HG03520 (cell line): ENCODE measurements around the gene ZNF12.
"Not testable (repeated sequence)": the region's sequence is repeated elsewhere in the genome, so short reads cannot be mapped to it uniquely, and the experiment has no call there.

ENCODE experiments used
- ATAC-seq: cut with Tn5 transposase; IDR thresholded peaks from one replicate; pipeline ENCODE4 v1.9.1; 2021; ENCODE audit warnings: mild to moderate bottlenecking, moderate library complexity; ENCODE audit not compliant: unreplicated experiment

Gene ZNF12

DNA sequence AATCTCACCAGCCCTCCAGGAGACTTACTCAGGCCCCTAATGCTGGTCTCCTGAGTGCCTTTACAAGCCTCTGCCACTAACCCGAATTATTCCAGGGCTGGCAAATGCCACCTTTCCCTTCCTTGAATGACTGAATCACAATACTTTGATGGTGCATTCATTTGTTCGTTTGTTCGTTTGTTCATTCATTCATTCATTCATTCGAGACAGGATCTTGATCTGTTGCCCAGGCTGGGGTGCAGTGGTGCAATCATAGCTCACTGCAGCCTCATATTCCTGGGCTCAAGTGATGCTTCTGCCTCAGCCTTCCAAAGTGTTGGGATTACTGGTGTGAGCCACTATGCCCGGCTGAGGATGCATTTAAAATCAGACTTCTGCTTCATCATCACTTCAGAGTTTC is 6.0 kb downstream of the ZNF12 start:
- no peak for ATAC-seq

DNA sequence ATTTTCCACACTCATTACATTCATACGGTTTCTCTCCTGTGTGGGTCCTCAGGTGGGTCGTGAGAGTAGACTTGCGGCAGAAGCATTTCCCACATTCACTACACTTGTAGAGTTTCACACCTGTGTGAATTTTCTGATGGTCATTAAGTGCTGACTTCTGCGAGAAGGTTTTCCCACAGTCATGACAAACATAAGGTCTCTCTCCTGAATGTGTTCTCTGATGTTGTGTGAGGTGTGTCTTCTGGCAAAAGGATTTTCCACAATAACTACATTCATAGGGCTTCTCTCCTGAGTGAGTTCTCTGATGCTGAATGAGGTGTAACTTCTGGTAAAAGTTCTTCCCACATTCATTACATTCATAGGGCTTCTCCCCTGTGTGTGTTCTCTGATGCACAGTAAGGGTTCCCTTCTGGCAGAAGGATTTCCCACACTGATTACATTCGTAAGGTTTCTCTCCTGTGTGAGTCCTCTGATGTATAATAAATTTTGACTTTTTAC is 15.1 kb downstream of the ZNF12 start:
- no peak for ATAC-seq

DNA sequence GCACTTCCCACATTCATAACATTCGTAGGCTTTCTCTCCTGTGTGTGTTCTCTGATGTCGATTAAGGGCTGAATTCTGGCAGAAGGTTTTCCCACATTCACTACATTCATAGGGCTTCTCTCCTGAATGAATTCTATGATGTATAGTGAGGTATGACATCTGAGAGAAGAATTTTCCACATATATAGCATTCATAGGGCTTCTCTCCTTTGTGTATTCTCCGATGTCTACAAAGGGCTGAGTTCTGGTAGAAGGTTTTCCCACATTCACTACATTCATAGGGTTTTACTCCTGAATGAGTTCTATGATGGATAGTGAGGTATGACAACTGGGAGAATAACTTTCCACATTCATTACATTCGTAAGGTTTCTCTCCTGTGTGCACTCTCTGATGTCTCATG is 15.6 kb downstream of the ZNF12 start:
- no peak for ATAC-seq

DNA sequence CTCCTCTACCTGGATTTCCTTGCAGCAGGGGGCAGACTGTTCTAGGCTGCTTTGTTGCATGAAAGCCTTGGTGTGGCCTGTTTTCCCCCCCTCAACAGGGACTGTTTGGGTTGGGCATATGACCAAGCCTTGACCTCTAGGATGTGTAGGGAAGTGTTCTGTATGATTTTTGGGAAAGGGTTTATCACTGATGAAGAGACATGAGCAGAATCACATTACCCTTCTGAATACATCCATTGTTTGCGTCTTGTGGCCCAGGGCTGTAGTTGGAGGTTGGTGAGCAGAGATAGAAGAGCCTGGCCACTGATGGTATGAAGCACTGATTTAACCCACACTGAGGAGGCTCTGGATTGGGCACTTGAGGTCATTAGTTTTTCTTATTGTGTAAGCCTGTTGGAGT is 26.6 kb downstream of the ZNF12 start:
- ATAC-seq: no peak

DNA sequence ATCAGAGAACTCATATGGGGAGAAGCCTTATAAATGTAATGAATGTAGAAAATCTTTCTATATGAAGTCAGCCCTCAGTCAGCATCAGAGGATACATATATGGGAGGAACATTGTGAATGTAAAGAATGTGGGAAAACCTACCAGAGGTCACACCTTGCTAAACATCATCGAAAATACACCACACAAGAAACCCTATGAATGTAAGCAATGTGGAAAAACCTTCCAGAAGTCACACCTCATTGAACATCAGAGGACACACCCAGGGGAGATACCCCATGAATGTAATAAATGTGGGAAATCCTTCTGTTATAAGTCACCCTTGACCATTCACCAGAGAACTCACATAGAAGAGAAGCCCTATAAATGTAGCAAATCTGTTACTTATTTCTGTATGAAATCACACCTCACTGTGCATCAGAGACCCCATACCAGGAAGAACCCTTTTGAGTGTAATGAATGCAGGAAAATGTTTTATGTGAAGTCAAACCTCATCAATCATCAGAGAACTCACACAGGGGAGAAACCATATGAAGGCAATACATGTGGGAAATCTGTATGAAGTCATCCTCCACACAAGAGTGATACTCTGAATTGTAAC is 30.8 kb downstream of the ZNF12 start:
- no peak for ATAC-seq

DNA sequence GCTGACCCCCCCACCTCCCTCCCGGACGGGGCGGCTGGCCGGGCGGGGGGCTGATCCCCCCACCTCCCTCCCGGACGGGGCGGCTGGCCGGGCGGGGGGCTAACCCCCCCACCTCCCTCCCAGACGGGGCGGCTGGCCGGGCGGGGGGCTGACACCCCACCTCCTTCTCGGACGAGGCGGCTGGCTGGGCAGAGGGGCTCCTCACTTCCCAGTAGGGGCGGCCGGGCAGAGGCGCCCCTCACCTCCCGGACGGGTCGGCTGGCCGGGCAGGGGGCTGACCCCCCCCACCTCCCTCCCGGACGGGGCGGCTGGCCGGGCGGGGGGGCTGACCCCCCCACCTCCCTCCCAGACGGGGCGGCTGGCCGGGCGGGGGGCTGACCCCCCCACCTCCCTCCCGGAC is 35.9 kb downstream of the ZNF12 start:
- ATAC-seq: not testable (repeated sequence)

DNA sequence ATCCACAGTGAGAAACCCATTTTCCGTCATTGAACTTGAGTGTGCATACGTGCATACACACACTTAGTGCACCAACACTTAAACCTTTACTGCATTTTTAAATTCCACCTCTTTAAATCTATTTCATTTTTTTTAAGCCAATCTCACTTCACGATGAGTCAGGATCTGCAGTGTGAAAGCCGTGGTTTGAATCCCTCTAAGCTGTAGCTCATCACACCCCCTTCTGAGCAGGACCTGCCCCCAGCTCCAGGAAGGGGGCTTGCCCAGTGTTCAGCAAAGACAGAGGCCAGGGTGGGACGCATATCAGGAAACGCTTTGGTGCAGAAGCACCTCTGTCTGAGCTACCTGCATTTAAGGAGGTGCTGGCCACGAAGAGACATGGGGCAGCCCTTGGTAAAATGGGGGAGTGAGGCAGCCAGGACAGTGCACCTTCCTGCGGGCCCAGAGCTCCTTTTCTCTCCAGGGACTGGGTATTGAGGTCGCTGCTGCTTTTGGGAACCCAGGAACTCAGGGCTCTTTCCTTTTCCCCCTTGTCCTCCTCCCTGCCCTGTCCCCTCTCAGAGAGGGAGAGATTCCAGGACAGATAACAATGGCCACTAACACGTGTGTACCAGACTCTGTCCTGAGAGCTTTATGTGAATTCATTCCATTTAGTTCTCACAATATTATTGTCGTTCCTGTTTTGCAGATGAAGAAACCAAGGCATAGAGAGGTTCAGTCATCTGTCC is 48.0 kb downstream of the ZNF12 start:
- ATAC-seq: no peak

DNA sequence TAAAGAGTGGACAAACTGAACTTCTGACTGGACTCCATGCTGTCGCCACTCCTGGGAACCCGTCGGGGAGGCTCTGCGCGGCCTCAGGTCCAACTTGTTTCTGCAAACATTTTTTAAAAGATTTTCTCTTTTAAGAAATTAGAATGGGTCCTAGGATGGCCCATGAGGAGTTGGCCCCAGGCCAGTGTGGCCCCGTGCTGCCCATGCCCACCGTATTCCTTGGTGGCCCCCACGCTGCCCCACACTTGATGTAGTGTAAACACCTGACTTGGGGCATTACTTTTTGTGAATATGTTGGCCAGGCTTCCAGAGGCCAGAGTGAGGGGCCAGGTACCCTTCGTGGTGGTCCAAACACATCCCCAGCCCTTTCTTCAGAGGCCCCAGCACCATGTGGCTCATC is 50.3 kb downstream of the ZNF12 start:
- ATAC-seq: no peak

DNA sequence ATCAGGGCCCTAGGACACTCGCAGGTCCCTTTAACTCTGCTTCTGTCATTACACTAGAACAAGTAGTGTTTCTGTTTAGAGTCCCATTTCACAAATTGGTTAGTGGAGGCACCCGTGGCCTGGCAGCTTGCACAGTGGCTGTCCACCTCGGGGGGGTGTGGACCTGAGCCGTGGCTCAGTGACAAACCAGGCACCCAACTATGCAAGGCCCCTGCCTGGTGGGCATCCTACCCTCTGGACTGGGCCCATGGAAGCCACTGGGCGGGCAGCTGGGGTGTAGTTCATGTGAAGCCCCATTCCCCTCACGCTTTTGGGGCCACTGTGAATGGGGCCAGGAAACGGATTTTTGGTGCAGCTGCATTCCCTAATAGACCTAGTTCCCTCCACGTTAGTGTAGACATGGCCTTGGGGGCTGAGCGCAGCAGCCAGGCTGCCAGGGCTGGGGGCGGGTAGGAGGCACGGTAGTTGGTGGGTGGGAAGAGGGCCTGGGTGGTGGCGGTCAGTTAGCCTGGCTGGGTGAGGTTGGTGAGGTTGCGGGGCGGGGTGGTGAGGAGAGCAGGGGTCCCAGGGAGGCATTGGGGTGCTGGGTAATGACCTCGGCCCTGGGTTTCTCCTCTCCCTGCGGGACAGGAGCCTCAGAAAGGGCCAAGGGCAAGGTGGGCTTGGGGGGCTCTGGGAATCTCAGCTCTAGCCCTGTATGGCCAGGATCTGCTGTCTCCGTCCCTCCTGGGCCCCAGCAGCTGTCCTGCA is 50.9 kb downstream of the ZNF12 start:
- no peak for ATAC-seq

DNA sequence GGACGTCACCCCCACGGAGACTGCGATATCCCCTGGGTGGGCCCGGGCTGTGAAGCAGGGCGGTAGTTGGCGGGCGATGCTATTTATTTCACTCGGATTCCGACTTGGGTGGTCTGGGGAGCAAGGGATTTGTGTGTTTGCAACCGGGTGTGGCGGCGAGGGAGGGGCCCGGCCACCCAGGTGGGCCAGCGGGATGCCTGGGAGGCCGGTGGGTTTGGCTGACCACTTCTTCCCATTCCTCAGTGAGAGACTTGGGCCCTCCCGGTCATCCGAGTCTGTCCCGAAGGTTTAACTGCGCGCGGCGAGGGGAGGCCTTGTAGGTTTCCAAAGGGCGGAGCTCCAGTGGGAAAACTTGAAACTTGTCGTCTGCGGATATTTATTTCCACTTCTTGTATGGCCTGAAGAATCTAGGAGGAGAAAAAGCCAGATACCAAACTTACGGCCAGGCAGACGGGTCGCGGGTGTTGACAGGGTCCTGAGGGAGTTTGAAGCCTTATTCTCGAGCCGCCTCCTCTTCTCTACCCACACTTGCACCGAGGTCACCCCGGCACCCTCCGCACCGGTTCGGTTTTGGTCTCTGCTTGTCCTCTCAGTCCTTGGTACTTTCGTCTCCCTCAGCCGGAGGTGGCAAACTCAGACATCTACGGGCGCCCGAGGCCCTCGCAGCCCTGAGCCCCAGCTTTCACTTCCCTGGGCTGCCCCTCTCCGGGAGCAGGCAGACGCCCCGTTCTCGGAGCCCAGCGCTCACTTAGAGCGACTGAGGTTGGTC is 51.7 kb downstream of the ZNF12 start:
- ATAC-seq: no peak

DNA sequence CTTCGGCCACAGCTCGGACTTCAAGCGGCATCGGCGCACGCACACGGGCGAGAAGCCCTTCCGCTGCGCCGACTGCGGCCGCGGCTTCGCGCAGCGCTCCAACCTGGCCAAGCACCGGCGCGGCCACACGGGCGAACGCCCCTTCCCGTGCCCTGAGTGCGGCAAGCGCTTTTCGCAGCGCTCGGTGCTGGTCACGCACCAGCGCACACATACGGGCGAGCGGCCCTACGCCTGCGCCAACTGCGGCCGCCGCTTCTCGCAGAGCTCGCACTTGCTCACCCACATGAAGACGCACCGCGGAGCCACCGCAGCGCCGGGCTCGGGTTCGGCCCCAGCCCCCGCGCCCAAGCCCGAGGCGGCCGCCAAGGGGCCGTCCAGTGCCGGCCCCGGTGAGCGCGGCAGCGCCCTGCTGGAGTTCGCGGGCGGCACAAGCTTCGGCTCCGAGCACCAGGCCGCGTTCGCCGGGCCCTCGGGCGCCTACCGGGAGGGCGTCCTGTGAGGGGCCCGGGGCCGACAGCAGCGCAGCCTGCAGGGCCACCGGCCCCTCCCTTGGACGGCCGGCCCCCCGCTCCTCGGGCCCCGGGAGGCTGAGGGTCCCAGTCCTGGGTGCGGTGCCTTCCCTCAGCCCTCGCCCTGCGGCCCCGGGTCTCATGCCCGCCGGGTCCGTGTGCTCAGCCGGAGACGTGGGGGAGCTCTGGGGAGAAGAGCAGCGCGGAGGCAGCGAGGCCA is 52.5 kb downstream of the ZNF12 start:
- ATAC-seq: no peak

DNA sequence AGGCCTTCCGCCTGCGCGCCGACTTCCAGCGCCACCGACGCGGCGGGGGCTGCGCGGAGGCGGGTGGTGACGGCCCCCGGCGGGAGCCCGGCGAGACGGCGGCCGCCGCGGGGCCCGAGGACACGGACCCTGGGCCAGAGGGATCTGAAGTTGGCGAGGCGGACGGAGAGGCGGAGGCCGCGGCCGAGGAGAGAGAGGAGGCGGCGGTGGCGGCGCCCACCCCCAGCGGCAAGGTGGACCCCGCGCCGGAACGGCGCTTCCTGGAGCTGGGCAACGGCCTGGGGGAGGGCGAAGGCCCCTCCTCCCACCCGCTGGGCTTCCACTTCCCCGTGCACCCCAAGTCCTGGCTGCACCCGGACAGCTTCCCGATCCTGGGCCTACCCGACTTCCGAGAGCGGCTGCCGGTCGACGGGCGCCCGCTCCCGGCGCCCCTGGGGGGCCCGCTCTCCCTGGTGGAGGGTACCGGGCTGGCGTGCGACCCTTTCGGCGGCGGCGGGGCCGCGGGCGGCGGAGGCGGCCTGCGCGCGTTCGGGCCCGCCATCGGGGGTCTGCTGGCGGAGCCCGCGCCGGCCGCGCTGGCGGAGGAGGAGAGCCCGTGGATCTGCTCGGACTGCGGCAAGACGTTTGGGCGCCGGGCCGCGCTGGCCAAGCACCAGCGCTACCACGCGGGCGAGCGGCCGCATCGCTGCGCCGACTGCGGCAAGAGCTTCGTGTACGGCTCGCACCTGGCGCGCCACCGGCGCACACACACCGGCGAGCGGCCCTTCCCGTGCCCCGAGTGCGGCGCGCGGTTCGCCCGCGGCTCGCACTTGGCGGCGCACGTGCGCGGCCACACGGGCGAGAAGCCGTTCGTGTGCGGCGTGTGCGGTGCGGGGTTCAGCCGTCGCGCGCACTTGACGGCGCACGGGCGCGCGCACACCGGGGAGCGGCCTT is 53.4 kb downstream of the ZNF12 start:
- no peak for ATAC-seq

DNA sequence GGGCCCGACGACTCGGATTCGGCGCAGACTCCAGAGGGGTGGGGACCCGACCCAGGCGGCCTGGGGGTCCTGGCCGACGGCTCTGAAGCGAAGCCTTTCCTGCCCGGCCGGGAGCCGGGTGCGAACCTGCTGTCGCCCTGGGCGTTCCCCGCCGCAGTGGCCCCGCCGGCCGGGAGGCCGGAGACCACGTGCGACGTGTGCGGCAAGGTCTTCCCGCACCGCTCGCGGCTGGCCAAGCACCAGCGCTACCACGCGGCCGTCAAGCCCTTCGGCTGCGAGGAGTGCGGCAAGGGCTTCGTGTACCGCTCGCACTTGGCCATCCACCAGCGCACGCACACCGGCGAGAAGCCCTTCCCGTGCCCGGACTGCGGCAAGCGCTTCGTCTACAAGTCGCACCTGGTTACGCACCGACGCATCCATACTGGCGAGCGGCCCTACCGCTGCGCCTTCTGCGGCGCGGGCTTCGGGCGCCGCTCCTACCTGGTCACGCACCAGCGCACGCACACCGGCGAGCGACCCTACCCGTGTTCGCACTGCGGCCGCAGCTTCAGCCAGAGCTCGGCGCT is 54.2 kb downstream of the ZNF12 start:
- ATAC-seq: no peak

DNA sequence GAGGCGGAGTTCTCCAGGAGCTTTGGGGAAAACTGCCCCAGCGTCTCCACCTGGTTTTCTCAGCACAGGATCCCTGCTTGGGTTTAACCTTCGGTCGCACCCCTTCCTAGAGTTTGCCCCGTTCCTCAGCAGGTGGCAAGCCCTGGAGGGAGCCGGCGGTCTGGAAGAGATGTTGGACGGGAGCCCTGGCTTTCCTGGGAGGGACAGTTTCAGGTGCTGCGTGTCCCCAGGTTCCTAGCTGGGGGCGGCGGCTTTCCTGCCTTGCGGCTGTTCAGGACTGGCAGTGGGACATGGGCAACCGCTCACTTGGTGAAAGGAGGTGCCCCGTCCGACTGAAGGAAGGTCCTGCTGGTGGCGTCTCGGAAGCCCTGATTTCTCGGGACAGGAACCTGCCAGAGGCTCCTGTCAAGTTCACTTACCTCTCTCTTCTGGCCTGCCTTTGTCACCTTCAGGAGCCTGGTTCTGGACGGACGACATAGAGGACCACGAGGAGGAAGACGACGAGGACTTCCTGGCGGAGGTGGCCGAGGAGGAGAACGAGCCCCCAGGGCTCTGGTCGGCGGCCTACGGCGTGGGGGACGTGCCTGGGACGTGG is 54.8 kb downstream of the ZNF12 start:
- ATAC-seq: no peak

DNA sequence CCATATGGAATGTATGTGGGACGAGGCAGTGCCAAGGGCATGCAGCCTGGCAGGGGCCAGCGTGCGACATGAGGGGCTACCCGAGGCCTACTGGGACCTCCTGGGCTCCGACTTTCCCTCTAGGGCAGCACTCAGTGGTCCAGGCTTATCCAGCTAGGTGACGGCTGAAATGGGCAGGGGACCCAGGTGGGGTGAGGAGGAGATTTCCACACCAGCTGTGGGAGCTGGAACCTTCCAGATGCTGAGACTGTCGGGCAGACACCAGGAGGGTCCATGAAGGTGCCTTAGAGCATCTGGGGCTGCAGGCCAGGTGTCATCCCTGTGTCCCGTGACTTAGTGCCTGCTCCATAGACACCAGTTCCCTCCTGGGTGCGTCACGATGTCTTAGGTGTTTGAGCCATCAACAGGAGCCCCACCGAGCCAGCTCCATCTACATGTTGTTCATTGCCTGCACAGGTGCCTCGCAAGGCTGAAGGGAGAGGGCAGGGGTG is 56.2 kb downstream of the ZNF12 start:
- no peak for ATAC-seq

DNA sequence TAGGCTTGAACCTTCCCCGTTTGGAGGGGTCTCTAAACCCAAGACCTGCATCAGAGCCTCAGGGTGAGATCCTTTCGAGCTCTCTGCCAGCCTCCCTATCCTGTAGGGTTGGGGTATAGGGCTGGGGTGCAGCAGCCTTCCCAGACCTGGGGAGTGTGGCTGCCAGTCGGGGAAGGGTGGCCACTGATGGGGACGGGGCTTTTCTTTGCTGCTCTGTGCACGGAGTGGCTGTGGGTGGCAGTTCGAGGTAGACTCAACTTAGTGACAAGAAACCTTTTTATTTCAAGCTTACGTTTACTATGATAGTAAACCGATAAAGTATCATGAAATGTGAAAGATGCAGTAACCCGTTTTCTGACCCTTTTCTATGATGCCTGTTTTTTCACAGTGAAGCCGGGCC is 56.7 kb downstream of the ZNF12 start:
- ATAC-seq: no peak

DNA sequence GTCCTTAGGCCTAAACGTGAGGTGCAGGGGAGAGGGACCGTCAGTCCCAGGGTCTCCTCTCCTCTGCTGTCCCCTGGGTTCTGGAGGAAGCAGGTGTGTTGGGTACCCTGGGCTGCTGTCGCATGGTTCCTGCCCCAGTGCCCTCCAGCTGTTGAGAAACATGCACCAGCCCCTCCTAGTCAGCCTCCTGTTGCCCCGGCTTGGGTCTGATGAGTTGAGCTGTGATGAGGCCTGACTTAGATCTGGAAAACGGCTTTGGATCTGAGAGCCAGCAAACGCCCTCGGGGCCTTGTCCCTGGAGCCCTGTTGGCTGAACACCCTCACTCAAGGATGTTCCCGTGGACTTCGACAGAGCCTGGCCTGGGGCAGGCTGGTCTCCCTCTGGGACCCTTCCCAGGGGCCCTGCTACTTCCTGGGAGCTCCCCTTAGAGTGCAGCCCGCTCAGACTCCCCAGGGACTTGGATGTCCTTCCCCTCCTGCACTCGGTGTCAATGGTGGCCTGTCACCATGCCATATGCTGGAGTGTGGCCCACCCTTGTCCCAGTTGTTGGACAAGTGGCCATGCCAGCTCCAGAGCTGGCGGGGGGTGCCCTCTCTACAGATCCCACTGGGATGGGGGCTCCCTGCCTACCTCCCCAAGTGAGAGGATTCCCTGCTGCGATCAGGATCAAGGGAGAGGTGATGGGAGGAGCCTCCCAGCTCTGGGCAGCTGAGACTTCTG is 57.3 kb downstream of the ZNF12 start:
- no peak for ATAC-seq

DNA sequence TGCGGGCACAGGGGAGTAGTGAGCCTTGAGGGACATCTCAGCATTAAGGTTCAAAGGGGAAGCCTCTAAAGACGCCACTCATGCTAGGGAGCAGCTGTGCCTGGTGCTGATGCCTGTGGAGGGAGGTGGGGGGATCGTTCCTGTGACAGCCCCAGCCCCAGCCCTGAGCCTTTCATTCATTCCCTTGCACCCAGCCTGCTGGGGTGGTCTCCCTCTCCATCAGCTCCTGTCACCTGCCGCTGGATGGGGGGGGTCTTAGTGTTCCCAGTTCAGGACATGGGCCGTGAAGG is 58.0 kb downstream of the ZNF12 start:
- no peak for ATAC-seq
